K562 (cell line): ENCODE data around the gene DNAAF1. TPM values are rescaled to one million over a fixed set of nuclear protein-coding genes. Genes with fewer than 3 reads are reported as not detected.

ENCODE experiments used
- ESRRA ChIP-seq: fragments of 450-650 bp; IDR thresholded peaks from 2 replicates; pipeline ENCODE4 v1.6.1; 2014; ENCODE audit warnings: low read depth, mild to moderate bottlenecking, moderate library complexity, borderline replicate concordance
- ETS1 ChIP-seq: conservative IDR thresholded peaks from 2 replicates; pipeline ENCODE4 v1.6.1; 2011; ENCODE audit warnings: low read depth, mild to moderate bottlenecking, low read length; ENCODE audit not compliant: control insufficient read depth
- FOXM1 ChIP-seq, 2 experiments: fragments of 450-650 bp in 1 of 2; sonication (generic) in 1 of 2; formaldehyde crosslinking in 1 of 2; IDR thresholded peaks; 2 replicates each; pipeline versions ENCODE4 v1.6.1 to v1.9.0; 2017 to 2022; ENCODE audit warnings: low read depth in 2 of 2, mild to moderate bottlenecking in 2 of 2, missing genetic modification reagents in 1 of 2, moderate library complexity in 1 of 2
- GABPB2 ChIP-seq: fragments of 250-450 bp; sonication (Bioruptor Pico); conservative IDR thresholded peaks from 2 replicates; pipeline ENCODE4 v1.5.1; 2021; ENCODE audit warnings: mild to moderate bottlenecking
- GATA2 ChIP-seq: sonication (generic); formaldehyde crosslinking; IDR thresholded peaks from 2 replicates; pipeline ENCODE4 v1.4.0; 2020; ENCODE audit warnings: mild to moderate bottlenecking, missing genetic modification reagents
- HDGF ChIP-seq: fragments of 450-650 bp; IDR thresholded peaks from 2 replicates; pipeline ENCODE4 v1.6.1; 2016
- KDM4B ChIP-seq, 2 experiments: fragments of 450-650 bp in 1 of 2; sonication (generic) in 1 of 2; IDR thresholded peaks; 2 replicates each; pipeline ENCODE4 v1.6.1; 2016 to 2017; ENCODE audit warnings: borderline replicate concordance in 2 of 2, antibody characterized with exemption in 1 of 2, low read depth in 1 of 2, mild to moderate bottlenecking in 1 of 2
- KLF6 ChIP-seq: fragments of 250-450 bp; sonication (Bioruptor Pico); IDR thresholded peaks from 2 replicates; pipeline ENCODE4 v1.4.0; 2020; ENCODE audit warnings: mild to moderate bottlenecking, moderate library complexity, borderline replicate concordance
- MLX ChIP-seq, 2 experiments: fragments of 450-650 bp in 1 of 2; sonication (generic) in 1 of 2; formaldehyde crosslinking; conservative IDR thresholded peaks; 2 replicates each; pipeline versions ENCODE4 v1.4.0 to v1.8.1; 2020 to 2022; ENCODE audit warnings: mild to moderate bottlenecking in 1 of 2, missing genetic modification reagents in 1 of 2
- MTA3 ChIP-seq: fragments of 450-650 bp; formaldehyde crosslinking; IDR thresholded peaks from 2 replicates; pipeline ENCODE4 v1.6.1; 2017; ENCODE audit warnings: mild to moderate bottlenecking, borderline replicate concordance
- SAP30 ChIP-seq: fragments of 200-600 bp; sonication (generic); IDR thresholded peaks from 2 replicates; pipeline ENCODE4 v1.6.1; 2012; ENCODE audit warnings: borderline replicate concordance, low read depth, mild to moderate bottlenecking, moderate library complexity, low read length, control low read depth, inconsistent platforms; ENCODE audit not compliant: insufficient read depth, poor library complexity, severe bottlenecking
- SIN3A ChIP-seq, 2 experiments: fragments of 150-350 bp in 1 of 2; IDR thresholded peaks; 2 replicates each; pipeline ENCODE4 v1.6.1; 2011 to 2016; ENCODE audit warnings: borderline replicate concordance in 2 of 2, low read depth in 2 of 2, low read length in 2 of 2, mild to moderate bottlenecking in 2 of 2, moderate library complexity in 2 of 2; ENCODE audit not compliant: control insufficient read depth in 1 of 2
- THRA ChIP-seq: fragments of 450-650 bp; IDR thresholded peaks from 2 replicates; pipeline ENCODE4 v1.6.1; 2017; ENCODE audit warnings: mild to moderate bottlenecking, moderate library complexity
- ZBTB7A ChIP-seq: IDR thresholded peaks from 2 replicates; pipeline ENCODE4 v1.6.1; 2011; ENCODE audit warnings: low read depth, mild to moderate bottlenecking, low read length, moderate library complexity, borderline replicate concordance; ENCODE audit not compliant: control insufficient read depth
- ZNF740 ChIP-seq, 3 experiments: fragments of 200-800 bp in 1 of 3; sonication (Bioruptor generic) in 1 of 3; sonication (generic) in 1 of 3; formaldehyde crosslinking in 1 of 3; IDR thresholded peaks; 2 replicates each; pipeline versions ENCODE4 v1.6.1 to v1.8.0; 2016 to 2022; ENCODE audit warnings: mild to moderate bottlenecking in 2 of 3, missing compliant biosample characterization in 2 of 3, missing genetic modification characterization in 2 of 3, missing genetic modification reagents in 1 of 3
- polyA plus RNA-seq, 8 experiments: library from polyadenylated mRNA; depleted of rRNA in 4 of 8; stranded (reverse) in 5 of 8; unstranded in 3 of 8; fragments of >200 nt; fragmentation: Nextera tagmentation in 2 of 8; fragmentation: Illumina TruSeq in 1 of 8; extraction: Ambion mirVana in 2 of 8; extraction: Trizol in 1 of 8; gene quantifications; 2 replicates each; pipeline versions ENCODE4 v1.2.1 to v1.2.3, GENCODE V29; 2011 to 2014; ENCODE audit warnings: inconsistent platforms in 1 of 8, missing spikeins in 1 of 8
- total RNA-seq, 7 experiments: library from RNA; depleted of rRNA in 6 of 7; stranded (reverse); fragments of >200 nt in 6 of 7; fragmentation: Illumina TruSeq in 2 of 7; extraction: Trizol in 2 of 7; gene quantifications; 2 replicates each; pipeline versions ENCODE4 v1.2.1 to v1.2.3, GENCODE V29; 2011 to 2021; ENCODE audit warnings: low replicate concordance in 1 of 7

Gene DNAAF1
- total and polyA plus RNA-seq, 9 of the 15 experiments (the other 6 are each of a cell fraction or from before 2014, with no cell fraction given) = 0.01 TPM; not detected in 8

GRCh38 chr16:84186685-84187437 is 41.8 kb downstream of the DNAAF1 start, which contains the start of gene TAF1C (continued):
- TF ChIP-seq FOXM1 (IDR thresholded peaks at IDR 0.05; ENCODE audit: low read depth) (no peak), FOXM1 (CRISPR knock-in tag; IDR thresholded peaks at IDR 0.05; ENCODE audit: low read depth) (no peak; the same call in 1 of the 2 replicates), HDGF (no peak), GABPB2 (no peak), ETS1 (0 out of 2 replicates have a peak, but pooled peaks have one; percentile 40), ZNF740 (CRISPR knock-in tag; IDR thresholded peaks at IDR 0.05) (0 out of 2 replicates have a peak, but pooled peaks have one; percentile 36), ZNF740 (tag; IDR thresholded peaks at IDR 0.05) (no peak), THRA (no peak), KDM4B (IDR thresholded peaks at IDR 0.05; ENCODE audit: borderline replicate concordance in 2 of 2, low read depth in 1 of 2) (peak in 1 of 2 experiments; percentile 96; a peak in 2 of 4 replicates), SIN3A (IDR thresholded peaks at IDR 0.05; ENCODE audit: borderline replicate concordance in 2 of 2, control insufficient read depth in 1 of 2, low read depth in 2 of 2, low read length in 2 of 2) (peak; percentile 58 to 71; a peak in 2 of 4 replicates), KLF6 (0 out of 2 replicates have a peak, but pooled peaks have one; percentile 14), ESRRA (peak; percentile 72), MLX (CRISPR knock-in tag; conservative IDR thresholded peaks at IDR 0.05) (0 out of 4 replicates have a peak, but pooled peaks of 1 of the 2 experiments have one; percentile 56), ZBTB7A (peak; percentile 23; the same call in 1 of the 2 replicates), SAP30 (peak; percentile 89), MTA3 (peak; percentile 91; the same call in 1 of the 2 replicates), GATA2 (CRISPR knock-in tag) (no peak)
